Brain pericyte (primary cell): ENCODE measurements around the gene PIH1D1.
"Not testable (repeated sequence)": the region's sequence is repeated elsewhere in the genome, so short reads cannot be mapped to it uniquely, and the experiment has no call there.

Experiments
- DNase-seq: peaks from one replicate; pipeline ENCODE4 v3.0.0-alpha.2; 2012; ENCODE audit warnings: low read depth, low spot score

The PIH1D1 gene

DNA sequence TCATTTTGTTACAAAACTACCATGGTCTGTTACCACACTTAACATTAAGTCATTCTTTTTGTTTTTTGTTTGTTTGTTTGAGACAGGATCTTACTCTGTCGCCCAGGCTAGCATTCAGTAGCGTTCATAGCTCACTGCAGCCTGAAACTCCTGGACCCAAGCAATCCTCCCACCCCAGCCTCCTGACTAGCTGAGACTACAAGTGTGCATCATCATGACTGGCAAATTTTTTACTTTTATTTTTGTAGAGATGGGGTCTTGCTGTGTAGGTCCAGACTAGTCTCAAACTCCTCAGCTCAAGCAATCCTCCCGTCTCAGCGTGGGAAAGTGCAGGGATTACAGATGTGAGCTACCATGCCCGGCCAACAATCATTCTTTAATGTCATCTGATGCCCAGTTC, 4.7 kb upstream of the PIH1D1 start:
- DNase-seq, result no peak

DNA sequence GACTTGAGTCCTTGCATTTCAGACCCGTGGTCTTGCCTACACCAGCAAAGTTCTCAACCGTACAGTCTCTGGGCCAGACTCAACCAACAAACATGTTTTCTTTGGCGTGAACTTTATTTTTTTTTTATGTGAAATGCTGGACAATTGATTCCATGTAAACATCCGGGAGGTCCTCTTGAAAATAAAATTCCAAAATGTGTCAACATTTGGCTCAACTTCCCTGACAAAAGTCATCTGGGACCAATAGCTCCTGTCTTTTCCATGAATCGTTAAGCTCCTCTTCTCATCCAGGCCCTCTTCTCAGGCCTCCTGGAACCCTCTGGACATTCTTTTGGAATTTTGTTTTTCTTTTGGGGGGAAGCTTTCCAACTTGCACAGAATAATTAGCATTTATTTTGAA, 4.2 kb upstream of the PIH1D1 start:
- no peak for DNase-seq

DNA sequence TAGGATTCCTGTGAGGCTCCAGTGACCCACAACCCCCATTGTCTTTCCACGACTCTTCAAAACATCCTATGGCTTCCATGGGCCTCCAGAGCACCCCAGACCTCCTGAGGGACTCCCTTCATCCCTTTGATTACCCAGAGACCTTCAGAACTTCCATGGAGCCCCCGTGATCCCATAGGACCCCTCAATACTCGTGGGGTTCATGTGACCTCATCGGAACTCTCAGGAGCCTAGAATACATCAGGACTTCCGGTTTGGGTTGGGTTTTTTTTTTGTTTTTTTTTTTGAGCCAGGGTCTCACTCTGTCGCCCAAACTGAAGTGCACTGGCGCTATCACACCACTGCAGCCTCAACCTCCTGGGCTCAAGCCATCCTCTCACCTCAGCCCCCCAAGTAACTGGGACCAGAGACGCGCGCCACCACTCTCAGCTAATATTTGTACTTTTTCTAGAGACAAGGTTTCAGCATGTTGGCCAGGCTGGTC, 2.2 kb upstream of the PIH1D1 start:
- DNase-seq, result no peak

DNA sequence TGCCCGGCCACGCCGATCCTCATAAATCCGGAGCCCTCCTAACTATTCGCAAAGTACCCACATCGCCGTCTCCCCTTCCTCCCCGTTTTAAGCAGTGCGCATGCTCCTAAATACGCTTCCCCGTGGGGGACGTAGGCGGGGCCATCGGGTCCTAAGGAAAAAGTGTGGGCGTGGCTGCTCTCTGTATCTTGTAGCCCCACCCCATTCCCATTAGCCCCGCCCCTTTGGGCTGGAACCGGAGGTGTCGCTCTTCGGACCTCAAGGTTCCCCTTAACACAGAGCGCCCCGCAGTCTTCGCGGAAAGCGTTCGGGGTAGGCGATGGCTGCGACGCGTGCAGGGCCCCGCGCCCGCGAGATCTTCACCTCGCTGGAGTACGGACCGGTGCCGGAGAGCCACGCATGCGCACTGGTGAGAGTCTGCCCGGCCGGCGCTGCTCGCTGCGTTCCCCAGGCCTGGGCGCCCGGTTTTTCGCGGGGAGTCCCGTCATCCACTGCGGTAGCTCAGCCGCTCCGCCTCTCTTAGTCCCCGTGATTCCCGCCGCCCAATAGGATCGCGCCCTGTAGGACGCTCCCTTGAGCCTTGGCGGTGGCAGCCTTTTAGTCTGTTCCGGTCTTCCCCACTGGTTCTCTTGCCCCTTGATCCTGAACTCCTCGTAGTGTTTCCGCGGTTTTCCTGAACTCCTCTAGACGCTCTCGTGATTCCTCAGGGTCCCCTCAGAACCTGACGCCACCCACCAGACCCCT, 1.6 kb upstream of the PIH1D1 start, which contains the start of gene ALDH16A1:
Gene ALDH16A1 (plus strand): TSS at position 213 of the 744 bp plus-strand sequence. CDS start 107 bp downstream, at position 320.
- peak; percentile 92 for DNase-seq

DNA sequence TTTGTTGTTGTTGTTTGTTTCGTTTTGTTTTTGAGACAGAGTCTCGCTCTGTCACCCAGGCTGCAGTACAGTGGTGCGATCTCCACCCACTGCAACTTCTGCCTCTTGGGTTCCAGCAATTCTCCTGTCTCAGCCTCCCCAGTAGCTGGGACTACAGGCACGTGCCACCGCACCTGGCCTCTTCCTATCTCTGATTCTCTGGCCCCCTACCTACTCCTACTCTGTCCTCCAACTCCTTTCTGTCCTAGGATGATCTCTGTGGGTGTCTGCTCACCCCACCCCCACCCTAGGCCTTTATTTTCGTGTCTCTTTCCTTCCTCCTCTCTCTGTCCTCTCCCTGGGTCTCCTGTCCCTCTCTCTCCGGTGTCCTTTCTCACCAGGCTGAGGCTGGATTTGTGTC, 1.2 kb downstream of the PIH1D1 start:
- DNase-seq, result no peak

DNA sequence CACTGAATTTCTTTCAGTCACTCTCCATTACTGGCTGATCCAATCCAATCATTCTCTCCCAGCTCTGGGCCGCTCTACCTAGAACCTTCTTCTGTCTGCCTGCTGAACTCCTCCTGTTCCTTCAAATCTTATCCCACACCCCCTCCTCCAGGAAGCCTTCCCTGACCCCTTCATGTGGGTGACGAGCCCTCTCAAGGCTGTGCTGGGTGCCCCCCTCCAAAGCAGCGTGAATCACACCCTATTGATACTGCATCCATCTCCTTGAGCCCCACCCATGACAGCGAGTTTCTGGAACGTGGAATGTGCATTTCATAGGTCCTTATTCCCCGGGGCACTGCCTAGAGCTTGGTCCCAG, 3.2 kb downstream of the PIH1D1 start:
- DNase-seq, result no peak

DNA sequence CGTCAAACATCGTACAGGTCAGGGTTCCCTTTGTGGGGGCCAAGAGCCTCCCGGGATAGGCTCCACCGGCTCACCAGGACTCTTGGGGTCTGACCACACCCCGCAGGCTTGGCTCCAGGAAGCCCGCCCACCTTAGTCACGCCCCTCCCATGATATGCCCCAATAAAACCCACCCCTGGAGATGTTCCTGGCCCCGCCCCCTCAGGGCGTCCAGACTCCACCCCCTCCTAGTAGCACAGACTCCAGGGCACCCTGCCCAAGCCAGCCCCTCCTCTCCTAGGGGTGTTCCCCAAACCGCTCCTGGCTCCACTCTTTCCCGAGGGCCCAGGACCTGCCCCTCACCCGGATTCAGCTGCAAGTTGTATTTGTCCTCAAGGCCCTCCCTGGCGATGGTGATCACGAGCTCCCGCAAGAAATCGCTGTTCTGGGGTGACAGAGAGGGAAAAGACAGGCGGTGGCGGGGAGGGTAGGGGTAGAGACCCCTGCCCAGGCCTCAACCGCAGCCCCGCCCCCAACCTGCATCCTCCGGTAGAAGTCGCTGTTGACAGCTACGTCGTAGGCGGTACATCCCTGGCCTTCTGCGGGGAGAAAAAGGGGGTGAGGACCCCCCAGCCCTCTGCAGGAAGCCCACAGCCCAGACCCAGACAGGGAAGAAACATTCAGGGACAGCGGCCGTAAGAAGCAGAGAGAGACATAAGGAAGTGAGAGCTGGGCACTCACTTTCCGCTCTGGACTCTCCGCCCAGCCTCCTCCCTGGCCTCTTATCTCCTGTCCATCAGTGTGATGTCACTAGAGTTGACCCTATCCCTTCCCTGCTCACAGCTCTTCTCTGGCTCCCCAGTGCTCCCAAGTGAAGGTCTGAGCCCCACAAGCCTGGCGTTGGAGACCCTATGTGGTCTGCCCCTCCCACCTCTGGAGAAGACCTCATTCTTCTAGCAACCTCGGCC, 3.9 kb downstream of the PIH1D1 start:
- no peak for DNase-seq

DNA sequence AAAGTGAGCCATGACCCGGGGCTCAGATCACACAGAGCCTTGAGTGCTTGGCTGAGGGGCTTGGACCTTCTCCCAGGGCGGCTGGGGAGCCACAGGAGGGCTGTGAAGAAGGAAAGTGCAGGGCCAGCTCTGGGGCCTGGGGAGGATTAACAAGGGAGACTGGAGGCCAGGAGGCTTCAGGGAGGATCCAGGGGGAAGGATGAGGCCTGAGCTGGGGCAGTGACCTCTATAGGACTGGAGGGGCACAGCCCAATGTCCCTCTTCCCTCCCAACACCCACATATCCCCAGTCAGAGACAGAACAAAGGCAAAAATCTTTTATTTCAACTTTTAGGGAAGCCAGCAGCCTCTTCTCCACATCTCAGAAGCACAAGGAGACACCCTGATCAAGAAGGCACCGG, 5.6 kb downstream of the PIH1D1 start:
- DNase-seq, result no peak

DNA sequence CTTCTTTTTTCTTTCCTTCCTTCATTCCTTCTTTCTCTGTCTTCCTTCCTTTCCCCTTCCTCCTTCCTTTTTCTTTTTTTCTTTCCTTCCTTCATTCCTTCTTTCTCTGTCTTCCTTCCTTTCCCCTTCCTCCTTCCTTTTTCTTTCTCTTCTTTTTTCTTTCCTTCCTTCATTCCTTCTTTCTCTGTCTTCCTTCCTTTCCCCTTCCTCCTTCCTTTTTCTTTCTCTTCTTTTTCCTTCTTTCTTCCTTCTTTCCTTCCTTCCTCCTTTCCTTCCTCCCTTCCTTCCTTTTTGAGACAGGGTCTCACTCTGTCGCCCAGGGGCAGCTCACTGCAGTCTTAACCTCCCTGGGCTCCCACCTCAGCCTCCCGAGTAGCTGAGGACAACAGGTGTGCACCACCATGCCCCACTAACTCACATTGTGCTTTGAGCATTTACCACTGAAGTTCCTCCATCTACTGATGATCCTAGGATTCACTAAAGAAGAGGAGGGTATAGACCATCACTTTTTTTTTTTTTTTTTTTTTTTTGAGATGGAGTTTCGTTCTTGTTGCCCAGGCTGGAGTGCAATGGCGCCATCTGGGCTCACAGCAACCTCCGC, 7.4 kb downstream of the PIH1D1 start:
- DNase-seq, result not testable (repeated sequence)

DNA sequence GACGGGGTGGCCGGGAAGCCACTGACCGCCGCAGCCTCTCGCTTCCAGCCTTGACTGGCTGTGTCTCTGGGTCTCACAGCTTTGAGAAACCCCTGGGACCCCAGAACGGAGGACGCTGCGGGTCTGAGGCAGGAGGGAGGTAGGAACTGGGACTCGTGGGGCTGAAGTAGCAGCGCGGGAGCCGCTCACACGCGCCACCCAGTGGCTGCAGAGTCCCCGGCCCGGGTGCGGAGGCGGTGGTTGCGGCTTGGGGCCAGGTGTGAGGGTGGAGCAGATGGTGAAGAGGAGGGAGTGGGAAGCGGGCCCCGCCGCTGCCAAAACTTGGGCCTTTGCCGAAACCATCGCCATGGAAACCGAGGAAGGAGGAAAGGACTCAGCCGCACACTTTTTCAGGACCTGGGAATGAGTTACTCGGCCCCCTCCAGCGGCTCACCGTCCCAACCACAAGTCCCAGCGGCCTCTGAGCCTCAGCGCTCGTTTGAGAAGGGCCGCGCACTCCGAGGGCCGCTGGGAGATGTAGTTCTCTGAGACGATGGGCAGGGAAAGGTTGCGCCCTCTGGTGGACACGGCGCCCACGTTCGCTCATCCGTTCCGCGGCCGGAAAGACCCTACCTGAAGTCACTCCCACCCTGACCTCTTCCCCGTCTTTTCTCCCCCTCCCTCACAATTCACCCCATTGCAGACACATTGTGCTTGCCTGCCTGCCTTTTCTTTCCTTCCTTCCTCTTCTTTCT, 8.1 kb downstream of the PIH1D1 start:
- peak; percentile 79 for DNase-seq

DNA sequence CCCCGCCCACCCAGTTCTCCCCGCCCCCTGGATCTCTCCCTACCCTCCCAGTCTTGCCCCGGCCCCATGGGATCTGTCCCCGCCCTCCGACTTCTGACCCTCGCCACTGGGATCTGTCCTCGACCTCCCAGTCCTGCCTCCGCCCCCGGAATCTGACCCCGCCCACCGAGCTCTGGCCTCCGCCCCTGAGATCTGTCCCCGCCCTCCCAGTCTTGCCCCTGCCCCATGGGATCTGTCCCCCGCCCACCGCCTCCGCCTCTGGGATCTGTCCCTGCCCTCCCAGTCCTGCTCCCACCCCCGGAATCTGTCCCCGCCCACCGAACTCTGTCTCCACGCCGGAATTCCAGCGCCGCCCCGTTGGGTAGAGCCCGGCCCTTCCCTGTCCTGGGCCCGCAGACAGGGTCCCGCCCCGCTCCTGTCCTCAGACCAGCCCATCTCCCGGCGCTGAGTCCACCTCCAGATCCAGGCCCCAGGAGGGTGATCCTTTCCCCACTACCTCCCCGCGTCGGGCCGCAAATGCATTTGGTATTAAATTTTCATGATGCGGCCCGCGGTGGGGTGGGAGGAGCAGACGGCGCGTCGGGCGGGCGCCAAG, 8.7 kb downstream of the PIH1D1 start:
- peak; percentile 17 for DNase-seq

DNA sequence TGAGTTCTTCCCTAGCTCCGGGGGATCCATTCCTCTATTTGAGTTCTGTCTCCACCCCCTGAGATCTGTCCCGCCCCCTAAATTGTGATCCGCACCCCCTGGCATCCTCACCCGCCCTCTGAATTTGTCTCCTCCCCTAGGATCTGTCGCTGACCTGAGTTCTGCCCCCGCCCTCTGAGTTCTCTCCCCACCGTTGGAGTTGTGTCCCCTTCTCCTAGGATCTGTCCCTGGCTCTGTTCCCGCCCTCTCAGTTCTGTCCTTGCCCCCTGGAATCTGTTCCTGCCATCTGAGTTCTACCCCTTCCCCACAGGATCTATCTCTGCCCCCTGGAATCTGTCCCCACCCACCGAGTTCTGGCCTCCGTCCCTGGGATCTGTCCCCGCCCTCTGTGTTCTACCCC, 9.3 kb downstream of the PIH1D1 start:
- no peak for DNase-seq

DNA sequence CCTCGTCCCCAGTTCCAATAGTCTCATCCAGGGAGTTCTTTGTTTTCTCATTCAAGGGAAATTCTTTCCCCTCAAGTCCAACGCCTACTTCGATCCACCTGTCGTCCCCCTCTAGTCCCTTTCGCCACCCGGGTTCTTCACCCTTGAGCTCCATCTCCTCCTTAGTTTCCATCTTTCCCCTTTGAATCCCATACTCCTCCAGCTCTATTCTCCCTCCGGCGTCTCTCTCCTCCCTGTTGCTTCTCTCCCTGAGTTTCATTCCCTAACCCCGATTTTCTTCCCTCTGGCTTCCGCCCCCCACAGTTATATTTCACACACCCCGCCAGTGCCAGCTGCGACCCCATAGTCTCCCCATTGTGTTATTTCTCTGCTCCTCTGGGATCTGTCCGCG, 9.7 kb downstream of the PIH1D1 start:
- DNase-seq, result no peak

DNA sequence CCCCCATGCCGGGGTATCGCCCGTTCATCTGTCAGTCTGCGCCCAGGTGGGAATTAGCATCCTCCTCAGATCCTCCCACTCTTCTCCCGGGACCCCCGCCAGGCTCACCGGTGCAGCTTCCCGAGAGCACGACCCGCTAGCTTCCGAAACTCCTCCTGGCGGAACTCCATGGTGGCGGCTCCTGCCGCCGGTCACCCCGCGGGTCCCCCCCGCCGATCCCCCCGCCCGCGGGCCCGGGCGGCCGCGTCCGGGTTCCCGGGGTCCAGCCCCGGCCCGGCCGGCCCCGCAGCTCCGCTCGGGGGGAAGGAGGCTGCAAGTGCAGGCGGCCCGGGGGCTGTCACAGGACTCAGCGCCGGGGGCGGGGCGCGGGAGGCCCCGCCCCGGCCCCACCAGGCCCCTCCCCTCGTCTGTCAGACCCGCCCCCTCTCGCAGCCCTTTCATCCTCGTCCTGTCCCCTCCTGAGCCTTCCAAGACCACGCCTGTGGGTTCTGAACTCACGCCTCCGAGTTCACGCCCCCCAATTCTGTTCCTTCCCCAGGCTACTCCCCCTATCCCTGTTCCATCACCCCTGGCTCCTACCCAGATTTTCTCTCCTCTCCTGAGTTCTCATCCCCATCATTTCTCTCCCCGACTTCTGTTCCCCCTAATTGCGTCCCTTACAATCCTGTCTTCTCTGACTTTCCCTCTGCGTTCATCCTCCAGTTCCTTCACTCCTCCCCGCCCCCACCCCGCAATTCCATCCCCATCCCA, 10.2 kb downstream of the PIH1D1 start, which contains the start of gene SLC17A7:
Gene SLC17A7 (minus strand): TSS at position 318 of the 750 bp plus-strand sequence. CDS start 148 bp downstream, at position 170.
- DNase-seq, result no peak

DNA sequence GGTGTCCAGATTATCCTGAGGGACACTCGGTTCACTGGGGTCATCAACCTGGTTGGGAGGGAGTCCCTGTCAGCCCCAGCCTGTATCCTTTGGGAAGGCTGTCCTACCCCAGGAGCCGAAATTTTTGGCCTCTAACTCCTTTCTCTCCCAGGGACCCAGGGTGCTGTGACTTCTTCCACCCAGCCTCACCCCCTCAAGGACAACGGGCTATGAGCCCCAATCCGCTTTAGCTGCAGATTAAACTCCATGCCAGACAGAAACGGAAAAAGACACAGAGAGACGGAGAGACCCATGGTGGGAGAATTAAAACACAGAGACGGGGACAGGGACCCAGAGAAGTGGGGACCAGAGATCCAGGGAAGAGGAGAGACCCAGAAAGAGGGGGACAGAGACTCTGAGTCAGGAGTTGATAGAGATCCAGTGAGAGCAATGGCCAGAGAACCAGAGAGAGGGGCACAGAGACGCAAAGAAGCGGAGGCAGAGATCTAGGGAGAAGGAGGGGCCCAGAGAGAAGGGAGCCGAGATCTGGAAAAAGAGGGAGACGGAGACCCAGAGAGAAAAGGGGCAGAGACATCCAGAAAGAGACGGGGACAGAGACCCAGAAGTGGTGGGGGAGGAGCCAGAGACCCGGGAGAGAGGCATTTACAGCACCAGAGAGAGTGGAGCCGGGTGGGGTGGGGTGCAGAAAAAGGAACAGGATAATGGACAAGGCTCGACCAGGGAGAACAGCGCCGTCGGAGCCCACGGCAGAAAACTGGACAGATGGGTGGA, 11.0 kb downstream of the PIH1D1 start:
- no peak for DNase-seq

DNA sequence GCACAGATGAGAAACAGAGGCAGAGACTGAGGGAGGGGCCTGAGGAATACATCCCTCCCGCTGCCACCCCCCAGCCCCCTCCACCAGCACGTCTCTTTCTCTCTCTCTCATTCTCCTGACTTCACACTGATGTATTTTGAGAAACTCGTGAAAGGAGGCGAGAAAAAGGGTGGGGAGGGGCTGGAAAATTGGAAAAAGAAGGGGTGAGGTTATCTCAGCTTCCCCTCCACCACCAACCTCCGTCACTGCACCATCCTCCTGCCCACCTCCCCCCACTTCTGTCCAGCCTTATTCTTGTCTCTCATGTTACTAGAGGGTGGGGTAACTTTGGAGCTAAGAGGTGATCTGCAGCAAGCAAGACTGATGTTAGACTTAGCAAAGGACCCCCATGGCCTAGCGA, 11.8 kb downstream of the PIH1D1 start:
- no peak for DNase-seq

DNA sequence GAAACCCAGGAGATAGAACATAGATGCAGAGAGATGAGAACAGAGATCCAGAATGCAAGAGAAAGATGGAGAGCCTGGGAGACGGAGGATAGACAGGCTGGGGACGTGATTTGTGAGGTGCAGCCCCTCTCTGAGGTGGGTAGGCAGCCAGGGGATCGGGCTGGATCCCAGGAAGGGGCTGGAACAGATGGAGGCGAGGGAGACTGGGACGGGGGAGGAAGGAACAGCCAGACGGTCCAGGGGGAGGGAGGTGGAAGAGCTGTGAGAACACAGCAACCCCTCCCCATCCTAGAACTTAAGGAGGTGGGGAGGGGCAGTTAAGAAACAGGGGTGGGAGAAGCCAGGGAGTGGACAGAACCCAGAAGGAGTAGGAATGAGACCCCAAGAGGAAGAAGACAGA, 13.4 kb downstream of the PIH1D1 start:
- no peak for DNase-seq

DNA sequence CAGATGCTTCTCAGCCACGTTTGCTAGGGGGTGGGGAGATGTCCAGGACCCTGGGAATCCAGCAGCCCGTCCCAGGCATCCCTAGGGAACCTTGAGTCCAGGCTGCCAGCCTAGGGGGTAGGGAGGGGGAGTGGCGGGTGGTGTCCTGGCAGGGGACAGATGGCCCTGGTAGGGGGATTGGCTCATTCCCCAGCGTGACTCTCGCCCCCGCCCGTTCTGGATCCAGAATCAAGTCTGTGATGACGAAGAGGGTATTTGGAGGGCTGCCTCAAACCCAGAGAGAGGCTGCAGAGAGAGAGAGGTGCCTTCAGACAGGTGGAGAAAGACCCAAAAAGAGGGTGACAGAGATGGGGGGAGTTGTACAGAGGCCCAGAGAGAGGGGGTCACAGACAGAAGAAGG, 14.4 kb downstream of the PIH1D1 start:
- DNase-seq, result no peak

DNA sequence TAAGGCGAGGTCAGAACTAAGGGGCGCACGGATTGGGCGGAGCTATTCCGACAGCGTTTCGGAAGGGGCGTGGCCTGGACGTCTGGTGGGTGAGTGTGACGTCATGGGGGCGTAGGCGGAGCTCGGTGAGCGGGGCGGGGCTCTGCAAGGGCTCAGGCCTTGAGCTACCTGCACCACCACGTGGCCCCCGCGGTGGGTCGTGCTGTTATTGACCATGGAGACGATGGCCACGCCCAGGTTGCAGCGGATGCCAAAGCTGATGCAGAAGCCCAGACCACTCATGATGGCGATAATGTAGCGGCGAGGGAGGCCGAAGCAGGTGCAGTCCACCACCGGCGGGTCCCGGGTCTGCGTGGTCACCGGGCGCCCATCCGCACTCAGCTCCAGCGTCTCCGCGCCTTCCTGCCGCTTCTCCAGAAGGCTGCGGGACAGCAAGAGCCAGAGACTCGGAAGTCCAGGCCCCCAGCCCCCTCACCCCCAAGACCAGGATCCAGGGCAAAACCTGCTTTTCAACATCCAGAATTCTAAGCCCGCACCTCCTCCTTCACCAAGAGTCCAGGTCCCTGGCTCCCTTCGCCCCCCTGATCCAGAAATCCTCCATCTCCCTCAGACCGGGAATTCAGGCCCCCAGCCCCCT, 15.1 kb downstream of the PIH1D1 start:
- DNase-seq, result no peak
